ENCODE results near the gene OPCML.
"Not testable (repeated sequence)": the region's sequence is repeated elsewhere in the genome, so short reads cannot be mapped to it uniquely, and the experiment has no call there.

OPCML gene

GRCh38 chr11:132373405-132374143 is 1158.7 kb downstream of the OPCML start:
- no peak for DNase-seq

GRCh38 chr11:132370114-132370513 is 1162.2 kb downstream of the OPCML start:
- DNase-seq: not testable (repeated sequence)

- DNase-seq: no peak
Measured at GRCh38 chr11:132367293-132367692, 1165.0 kb downstream of the OPCML start.

- DNase-seq: no peak
Measured at GRCh38 chr11:132365650-132366049, 1166.7 kb downstream of the OPCML start.
